Measurements from ENCODE around the gene COL16A1. TPM values are rescaled to one million over a fixed set of nuclear protein-coding genes. Genes with fewer than 3 reads are reported as not detected.

COL16A1 gene
- total RNA-seq, 6 experiments from 2014 or later = 74.1 to 100 (median 87.6) TPM

DNA sequence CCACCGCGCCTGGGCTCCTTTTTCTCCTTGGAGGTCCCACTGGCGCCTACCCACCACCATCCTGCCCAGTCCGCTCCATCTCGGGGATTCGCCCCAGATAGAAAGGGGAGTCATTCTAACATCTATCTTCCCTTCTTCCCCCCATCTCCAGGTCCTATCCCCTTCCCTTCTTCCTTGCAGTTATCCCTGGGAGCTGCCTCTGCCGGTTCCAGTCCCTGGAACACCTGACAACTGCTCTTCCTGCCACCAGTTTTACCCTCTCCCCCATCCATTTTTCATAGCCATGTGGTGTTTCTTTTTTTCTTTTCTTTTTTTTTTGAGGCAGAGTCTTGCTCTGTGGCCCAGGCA, 12.0 kb upstream of the COL16A1 start:
- H3K27ac Mint-ChIP-seq = peak overlapping the region; percentile 90; the same call in 1 of the 2 replicates
- H3K27me3 Mint-ChIP-seq (ENCODE audit: insufficient read depth) = peaks cover 5% of the 10 kb centered on the region
- no peaks in the 10 kb centered on the region for H3K36me3 Mint-ChIP-seq (ENCODE audit: low read depth)
- peaks cover 65% of the 10 kb centered on the region for H3K4me1 Mint-ChIP-seq (ENCODE audit: low read depth)
- peak; percentile 63 for TF ChIP-seq CTCF (IDR thresholded peaks at IDR 0.05)
- peak overlapping the region; percentile 85; the same call in 1 of the 2 replicates for H3K4me3 Mint-ChIP-seq
- no peaks in the 10 kb centered on the region for H3K9me3 Mint-ChIP-seq
- no peak for DNase-seq

GRCh38 chr1:31715087-31715872, 11.5 kb upstream of the COL16A1 start:
- Mint-ChIP-seq H3K9me3 (no peaks in the 10 kb centered on the region), H3K36me3 (ENCODE audit: low read depth) (no peaks in the 10 kb centered on the region), H3K4me1 (ENCODE audit: low read depth) (peaks cover 66% of the 10 kb centered on the region), H3K27ac (peak overlapping the region; percentile 90), H3K27me3 (ENCODE audit: insufficient read depth) (peaks cover 2% of the 10 kb centered on the region), H3K4me3 (peak overlapping the region; percentile 85)
- peak; percentile 89 for DNase-seq
- TF ChIP-seq CTCF (IDR thresholded peaks at IDR 0.05) = peak; percentile 90

- peak; percentile 73 for TF ChIP-seq CTCF (IDR thresholded peaks at IDR 0.05)
- H3K36me3 Mint-ChIP-seq (ENCODE audit: low read depth) = no peaks in the 10 kb centered on the region
- peak overlapping the region; percentile 90 for H3K27ac Mint-ChIP-seq
- H3K27me3 Mint-ChIP-seq (ENCODE audit: insufficient read depth) = peaks cover 2% of the 10 kb centered on the region
- H3K4me1 Mint-ChIP-seq (ENCODE audit: low read depth) = peaks cover 66% of the 10 kb centered on the region
- DNase-seq = peak; percentile 63
- H3K9me3 Mint-ChIP-seq = no peaks in the 10 kb centered on the region
- peak overlapping the region; percentile 85 for H3K4me3 Mint-ChIP-seq
Observed at GRCh38 chr1:31714442-31715086, 10.7 kb upstream of the COL16A1 start.

- Mint-ChIP-seq H3K27ac (peak overlapping the region; percentile 90), H3K9me3 (no peaks in the 10 kb centered on the region), H3K4me3 (peak overlapping the region; percentile 80), H3K36me3 (ENCODE audit: low read depth) (no peaks in the 10 kb centered on the region), H3K27me3 (ENCODE audit: insufficient read depth) (no peaks in the 10 kb centered on the region; the same call in 1 of the 2 replicates), H3K4me1 (ENCODE audit: low read depth) (peaks cover 77% of the 10 kb centered on the region)
- DNase-seq = peak; percentile 95
- no peak for TF ChIP-seq CTCF (IDR thresholded peaks at IDR 0.05)
Observed at GRCh38 chr1:31712630-31713029, 8.8 kb upstream of the COL16A1 start.

- TF ChIP-seq CTCF (IDR thresholded peaks at IDR 0.05) = no peak
- no peaks in the 10 kb centered on the region for H3K36me3 Mint-ChIP-seq (ENCODE audit: low read depth)
- H3K4me3 Mint-ChIP-seq = peak overlapping the region; percentile 80
- no peaks in the 10 kb centered on the region; the same call in 1 of the 2 replicates for H3K27me3 Mint-ChIP-seq (ENCODE audit: insufficient read depth)
- no peak for DNase-seq
- H3K27ac Mint-ChIP-seq = peak overlapping the region; percentile 90
- H3K4me1 Mint-ChIP-seq (ENCODE audit: low read depth) = peaks cover 77% of the 10 kb centered on the region
- no peaks in the 10 kb centered on the region for H3K9me3 Mint-ChIP-seq
Observed at GRCh38 chr1:31712068-31712467, 8.3 kb upstream of the COL16A1 start.
